ENCODE measurements around the gene NUP54.

DNA sequence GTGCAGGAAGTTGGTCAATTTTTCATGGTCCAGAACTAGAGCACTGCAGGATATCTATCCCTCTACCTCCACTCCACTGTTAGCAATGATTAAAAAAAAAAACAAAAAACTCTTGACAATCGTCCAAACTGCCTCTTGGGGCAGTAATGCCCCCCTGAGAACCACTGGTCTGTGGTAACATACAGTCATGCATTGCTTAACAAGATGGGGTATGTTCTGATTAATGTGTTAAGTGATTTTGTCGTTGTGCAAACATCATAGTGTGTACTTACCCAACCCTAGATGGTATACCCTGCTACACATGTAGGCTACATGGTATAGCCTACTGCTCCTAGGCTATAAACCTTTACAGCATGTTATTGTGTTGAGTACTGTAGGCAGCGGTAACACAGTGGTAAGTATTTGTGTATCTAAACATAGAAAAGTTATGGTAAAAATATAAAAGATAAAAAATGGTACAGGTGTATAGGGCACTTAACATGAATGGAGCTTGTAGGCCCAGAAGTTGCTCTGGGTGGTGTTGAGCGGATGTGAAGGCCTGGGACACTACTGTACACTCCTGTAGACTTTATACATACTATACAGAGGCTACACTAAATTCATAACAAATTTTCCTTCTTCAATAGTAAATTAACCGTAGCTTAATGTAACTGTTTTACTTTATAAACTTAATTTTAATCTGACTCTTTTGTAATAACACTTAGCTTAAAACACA lies 39.6 kb downstream of the NUP54 start:
- TF ChIP-seq, protein P1, sequence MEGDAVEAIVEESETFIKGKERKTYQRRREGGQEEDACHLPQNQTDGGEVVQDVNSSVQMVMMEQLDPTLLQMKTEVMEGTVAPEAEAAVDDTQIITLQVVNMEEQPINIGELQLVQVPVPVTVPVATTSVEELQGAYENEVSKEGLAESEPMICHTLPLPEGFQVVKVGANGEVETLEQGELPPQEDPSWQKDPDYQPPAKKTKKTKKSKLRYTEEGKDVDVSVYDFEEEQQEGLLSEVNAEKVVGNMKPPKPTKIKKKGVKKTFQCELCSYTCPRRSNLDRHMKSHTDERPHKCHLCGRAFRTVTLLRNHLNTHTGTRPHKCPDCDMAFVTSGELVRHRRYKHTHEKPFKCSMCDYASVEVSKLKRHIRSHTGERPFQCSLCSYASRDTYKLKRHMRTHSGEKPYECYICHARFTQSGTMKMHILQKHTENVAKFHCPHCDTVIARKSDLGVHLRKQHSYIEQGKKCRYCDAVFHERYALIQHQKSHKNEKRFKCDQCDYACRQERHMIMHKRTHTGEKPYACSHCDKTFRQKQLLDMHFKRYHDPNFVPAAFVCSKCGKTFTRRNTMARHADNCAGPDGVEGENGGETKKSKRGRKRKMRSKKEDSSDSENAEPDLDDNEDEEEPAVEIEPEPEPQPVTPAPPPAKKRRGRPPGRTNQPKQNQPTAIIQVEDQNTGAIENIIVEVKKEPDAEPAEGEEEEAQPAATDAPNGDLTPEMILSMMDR (IDR thresholded peaks at IDR 0.05): no peak
- TF ChIP-seq POLR2AphosphoS5 (IDR thresholded peaks at IDR 0.05): no peak

Measured in prostate gland (tissue), 2 donors.